Right ventricle myocardium inferior (tissue), 1 donor: ENCODE measurements around the gene SMS. TPM values are rescaled to one million over a fixed set of nuclear protein-coding genes. Genes with fewer than 3 reads are reported as not detected.
A peak's percentile ranks its signal among the peaks of the same experiment; 100 is the strongest.

Source experiments
- ATAC-seq: fragments of 200-7000 bp; cut with Tn5 transposase; one replicate; pipeline ENCODE4 v1.9.1; 2020; ENCODE audit warnings: mild to moderate bottlenecking, moderate library complexity
- DNase-seq: peaks from one replicate; pipeline ENCODE4 v3.0.0; 2021; ENCODE audit errors: missing footprints
- intact Hi-C: fragments of 100-400 bp; cut with DNase I; formaldehyde crosslinking; loops from one replicate; pipeline ENCODE4 v1.11.0; 2022
- total RNA-seq: library from RNA; stranded (reverse); fragmentation: NEBNext Ultra II Directional; extraction: Animal tissue kit (Norgen Biotek cat#: 25700); gene quantifications from one replicate; pipeline ENCODE4 v1.2.1, GENCODE V29; 2021
- donor health status: DM: no; HTN: yes; CAD: no; lungs with severe emphysema.

Gene SMS
- total RNA-seq, 1 donor from 2014 or later, result 54.4 TPM

GRCh38 chrX:21972046-21972445 is 31.5 kb downstream of the SMS start:
- ATAC-seq, result no peak
- no peak for DNase-seq
- intact Hi-C loops, result loop anchor here (10.0 kb wide), 1 partner anchor 1447 kb away; no protein-coding TSS in a partner anchor

GRCh38 chrX:21972721-21973120 is 32.2 kb downstream of the SMS start:
- no peak for DNase-seq
- ATAC-seq, result peak; percentile 57
- intact Hi-C loops, result loop anchor here (10.0 kb wide), 1 partner anchor 1448 kb away; no protein-coding TSS in a partner anchor

- DNase-seq (no peak), ATAC-seq (no peak)
- intact Hi-C loops, result loop anchor here (10.0 kb wide), 1 partner anchor 1449 kb away; no protein-coding TSS in a partner anchor
Observed at GRCh38 chrX:21973321-21974010, 33.0 kb downstream of the SMS start.

- DNase-seq, result no peak
- intact Hi-C loops, result loop anchor here (10.0 kb wide), 1 partner anchor 1449 kb away; no protein-coding TSS in a partner anchor
- no peak for ATAC-seq
Observed at GRCh38 chrX:21974011-21974385, 33.5 kb downstream of the SMS start.

GRCh38 chrX:21975242-21975641 is 34.7 kb downstream of the SMS start:
- DNase-seq, result no peak
- intact Hi-C loops, result loop anchor here (10.0 kb wide), 1 partner anchor 1450 kb away; no protein-coding TSS in a partner anchor
- no peak for ATAC-seq

GRCh38 chrX:21975812-21976211 is 35.3 kb downstream of the SMS start:
- intact Hi-C loops, result loop anchor here (10.0 kb wide), 1 partner anchor 1451 kb away; no protein-coding TSS in a partner anchor
- ATAC-seq, result no peak
- no peak for DNase-seq

- DNase-seq (no peak), ATAC-seq (no peak)
- intact Hi-C loops, result loop anchor here (10.0 kb wide), 1 partner anchor 1454 kb away; no protein-coding TSS in a partner anchor
Observed at GRCh38 chrX:21978346-21978745, 37.8 kb downstream of the SMS start.

GRCh38 chrX:21982311-21982710 is 41.8 kb downstream of the SMS start:
- ATAC-seq, result no peak
- intact Hi-C loops, result loop anchor here (10.0 kb wide), 1 partner anchor 1572 kb away; no protein-coding TSS in a partner anchor
- no peak for DNase-seq

- intact Hi-C loops, result loop anchor here (5.0 to 10.0 kb wide), 2 partner anchors 1569 to 1632 kb away; no protein-coding TSS in a partner anchor
- DNase-seq (no peak), ATAC-seq (peak; percentile 81)
Observed at GRCh38 chrX:21985332-21985777, 44.8 kb downstream of the SMS start.

- no peak for DNase-seq
- intact Hi-C loops, result loop anchor here (5.0 to 10.0 kb wide), 2 partner anchors 1568 to 1631 kb away; no protein-coding TSS in a partner anchor
- ATAC-seq, result no peak
Observed at GRCh38 chrX:21986596-21986995, 46.1 kb downstream of the SMS start.

- ATAC-seq (no peak), DNase-seq (no peak)
- intact Hi-C loops, result loop anchor here (5.0 to 10.0 kb wide), 2 partner anchors 1565 to 1628 kb away; no protein-coding TSS in a partner anchor
Observed at GRCh38 chrX:21989384-21989783, 48.9 kb downstream of the SMS start.

- ATAC-seq (no peak), DNase-seq (no peak)
- intact Hi-C loops, result no loop called here
Observed at GRCh38 chrX:21990832-21991231, 50.3 kb downstream of the SMS start.

- ATAC-seq (no peak), DNase-seq (no peak)
- intact Hi-C loops, result no loop called here
Observed at GRCh38 chrX:21991504-21991903, 51.0 kb downstream of the SMS start.

GRCh38 chrX:21993265-21993664 is 52.8 kb downstream of the SMS start:
- ATAC-seq (no peak), DNase-seq (peak; percentile 69)
- intact Hi-C loops, result no loop called here

- peak; percentile 48 for ATAC-seq
- DNase-seq, result peak; percentile 22
- intact Hi-C loops, result no loop called here
Observed at GRCh38 chrX:21996872-21997455, 56.5 kb downstream of the SMS start.

- intact Hi-C loops, result no loop called here
- ATAC-seq, result no peak
- DNase-seq, result no peak
Observed at GRCh38 chrX:21998037-21998436, 57.5 kb downstream of the SMS start.

GRCh38 chrX:22004866-22005265 is 64.4 kb downstream of the SMS start:
- DNase-seq (peak; percentile 44), ATAC-seq (no peak)
- intact Hi-C loops, result no loop called here

- no peak for ATAC-seq
- intact Hi-C loops, result no loop called here
Observed at GRCh38 chrX:22012051-22012450, 71.5 kb downstream of the SMS start.

GRCh38 chrX:22012931-22013330 is 72.4 kb downstream of the SMS start:
- DNase-seq, result no peak
- intact Hi-C loops, result no loop called here

More at GRCh38 chrX:22012051-22012450, 71.5 kb downstream of the SMS start:
- no peak for DNase-seq

More at GRCh38 chrX:22012931-22013330, 72.4 kb downstream of the SMS start:
- no peak for ATAC-seq
